NCI-H446 treated with DMSO at 0.1 percent for 48 hours (cell line): ENCODE results near the gene FOXP3.

ENCODE experiments used
- DNase-seq: peaks from one replicate; lab custom pipeline; 2025; lab: John Stamatoyannopoulos, UW

FOXP3 gene

DNA sequence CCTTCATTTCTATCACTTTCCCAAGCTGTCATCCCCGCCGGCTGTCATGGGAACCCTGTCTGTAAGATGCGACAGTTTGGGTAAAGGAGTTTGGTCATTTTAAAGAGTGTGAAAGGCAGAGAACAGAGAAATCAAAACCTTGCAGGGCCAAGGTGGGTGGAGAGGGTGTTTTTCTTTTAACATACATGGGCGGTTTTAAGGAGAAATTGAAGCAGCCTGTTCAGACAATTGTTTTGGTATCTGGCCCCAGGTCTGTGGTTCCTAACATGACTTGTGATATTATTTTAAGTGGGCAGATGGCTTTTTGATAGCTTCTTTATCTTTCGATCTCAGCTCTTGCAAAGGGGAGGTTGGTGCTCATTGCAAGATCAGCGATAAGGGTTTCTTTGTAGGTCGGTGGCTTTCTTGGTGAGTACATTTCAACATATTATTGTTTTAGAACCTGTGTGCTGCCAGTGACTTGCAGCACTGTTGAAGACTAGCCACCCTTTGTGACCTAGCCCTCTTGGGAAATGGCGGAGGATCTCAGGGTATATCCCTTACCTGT, 8.7 kb upstream of the FOXP3 start:
- no peak for DNase-seq

- no peak for DNase-seq
These were observed 7.9 kb upstream of the FOXP3 start for GRCh38 chrX:49272421-49272820.

DNA sequence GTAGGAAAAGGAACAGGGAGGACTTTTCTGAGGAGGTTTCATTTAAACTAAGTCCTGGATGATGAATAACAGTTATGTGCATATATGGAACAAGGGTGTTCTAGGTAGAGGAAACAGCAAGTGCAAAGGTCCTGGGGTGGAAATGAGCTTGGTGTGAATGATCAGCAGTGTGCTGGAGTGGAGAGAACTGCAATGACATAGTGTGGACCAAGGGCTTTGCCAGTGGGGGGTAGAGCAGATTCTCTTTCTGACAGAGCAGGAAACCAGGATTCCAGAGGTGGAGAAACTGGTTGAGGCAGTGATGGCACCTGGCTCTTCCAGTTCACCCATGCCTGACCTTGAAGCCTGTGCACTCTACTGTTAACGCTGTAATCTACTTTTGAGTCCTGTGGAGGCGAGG, 6.8 kb upstream of the FOXP3 start:
- no peak for DNase-seq

GRCh38 chrX:49270249-49270921, 5.9 kb upstream of the FOXP3 start:
- DNase-seq: no peak

GRCh38 chrX:49269767-49270248, 5.3 kb upstream of the FOXP3 start, which contains the start of gene PPP1R3F:
Gene PPP1R3F (plus strand): TSS chrX:49269793. CDS start chrX:49269870, 77 bp downstream.
- no peak for DNase-seq

DNA sequence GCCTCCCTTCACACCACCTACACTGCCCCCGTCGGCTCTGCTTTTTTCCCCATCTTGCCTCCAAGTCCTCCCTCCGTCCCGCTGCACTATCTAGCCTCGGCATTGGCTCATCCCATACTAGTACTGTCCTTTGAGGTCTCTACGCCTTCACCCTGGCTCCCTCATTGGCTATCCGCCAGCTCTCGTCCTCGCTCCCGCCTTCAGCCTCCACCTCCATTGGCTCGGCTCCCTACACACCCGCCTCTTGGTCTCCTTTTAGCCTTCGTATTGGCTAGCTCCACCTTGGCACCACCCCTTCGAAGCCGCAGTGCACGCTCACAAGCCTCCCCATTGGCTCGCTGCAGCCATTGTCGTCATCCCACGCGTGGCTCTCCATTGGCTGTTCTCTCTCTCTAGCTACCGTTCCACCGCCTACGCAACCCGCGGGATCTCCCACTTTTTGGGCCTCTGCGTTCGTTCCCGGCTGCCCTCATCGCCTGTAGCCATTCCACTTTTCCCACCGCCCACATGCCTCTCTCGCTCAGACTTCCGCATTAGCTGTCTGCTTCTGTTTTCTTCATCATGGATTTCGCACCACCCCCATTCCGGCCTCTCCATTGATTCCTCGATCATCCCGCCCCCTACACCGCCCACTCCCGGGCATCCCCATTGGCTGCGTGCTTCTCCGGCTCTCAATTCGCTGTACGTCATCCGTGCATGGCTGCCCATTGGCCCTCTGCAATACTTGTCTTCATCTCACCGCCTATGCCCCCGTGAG, 4.7 kb upstream of the FOXP3 start:
- DNase-seq: peak; percentile 96

DNA sequence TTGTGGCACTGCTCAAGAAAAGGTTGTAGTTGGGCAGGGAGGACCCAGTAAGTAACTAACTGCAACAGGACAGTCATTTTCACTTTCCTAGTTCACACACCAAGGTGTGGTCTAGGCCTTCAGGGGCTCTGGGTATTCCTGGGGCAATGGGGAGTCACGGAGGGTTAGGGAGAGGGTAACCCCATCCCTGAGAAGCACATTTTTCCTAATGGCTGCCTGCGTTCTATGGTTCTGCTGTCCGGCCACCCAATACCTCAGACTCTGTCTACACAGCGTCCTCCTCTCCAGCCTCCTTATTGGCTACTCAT, 4.1 kb upstream of the FOXP3 start:
- no peak for DNase-seq

DNA sequence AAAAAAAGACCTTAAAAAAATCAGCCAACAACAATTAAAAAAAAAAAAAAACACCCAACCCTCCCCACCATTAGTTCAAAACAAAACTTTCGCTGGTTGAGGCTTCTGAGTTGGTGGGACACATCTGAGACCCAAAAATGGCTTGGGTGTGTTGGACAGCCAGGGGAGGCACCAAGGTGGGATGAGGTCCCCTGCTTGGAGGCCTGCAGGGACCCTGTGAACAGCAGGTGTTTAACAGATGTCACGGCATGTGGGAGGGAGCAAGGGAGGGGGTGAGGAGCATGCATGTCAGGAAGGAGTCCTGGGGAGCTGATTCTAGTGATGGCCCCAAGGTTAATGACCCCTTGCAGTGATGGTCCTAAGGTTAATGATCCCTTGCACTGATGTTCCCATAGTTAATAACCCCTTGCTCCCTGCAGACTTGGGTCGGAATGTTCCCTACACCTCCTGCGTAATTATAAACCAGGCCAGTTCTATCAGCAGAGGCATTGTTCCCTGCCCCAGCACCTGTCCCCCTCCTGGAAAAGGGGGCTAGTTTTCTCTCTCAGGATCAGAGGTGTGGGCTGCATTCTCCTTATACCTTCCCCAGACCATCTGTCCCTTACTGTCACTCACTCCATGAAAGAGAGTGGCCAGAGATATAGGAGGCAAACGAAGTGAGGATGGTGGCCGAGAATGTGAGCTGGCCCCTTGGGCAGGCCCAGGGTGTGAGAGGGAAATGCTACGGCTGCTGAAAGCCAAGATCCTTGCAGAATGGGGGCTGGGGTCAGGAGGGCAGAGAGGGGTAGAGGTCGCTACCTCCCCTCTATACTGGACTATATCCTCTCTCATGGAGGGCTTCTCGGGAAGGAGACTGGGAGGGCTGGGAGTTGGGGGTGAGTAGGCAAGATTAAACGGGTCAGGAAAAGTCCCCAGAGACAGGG, 2.3 kb upstream of the FOXP3 start:
- no peak for DNase-seq

DNA sequence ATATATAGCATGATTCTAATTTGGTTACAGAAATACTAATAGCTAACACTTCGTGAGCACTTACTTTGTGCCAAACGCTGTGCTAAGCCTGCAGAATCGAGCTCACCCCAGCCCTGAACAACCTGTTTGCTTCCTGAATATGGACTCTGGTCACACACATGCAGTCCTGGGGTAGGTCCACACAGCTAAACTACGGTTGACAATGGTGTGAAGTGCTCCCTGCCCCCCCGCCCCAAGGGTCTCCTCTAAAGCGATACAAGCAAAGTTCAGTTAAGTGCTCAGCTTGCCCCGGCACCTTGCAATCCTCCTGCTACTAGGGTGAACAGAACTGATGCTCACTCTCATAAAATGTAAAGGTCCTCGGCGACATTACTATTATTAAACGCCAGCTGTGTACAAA, 879 bp downstream of the FOXP3 start:
- DNase-seq: no peak

- no peak for DNase-seq
These were observed 1.9 kb downstream of the FOXP3 start for GRCh38 chrX:49262603-49263002.

DNA sequence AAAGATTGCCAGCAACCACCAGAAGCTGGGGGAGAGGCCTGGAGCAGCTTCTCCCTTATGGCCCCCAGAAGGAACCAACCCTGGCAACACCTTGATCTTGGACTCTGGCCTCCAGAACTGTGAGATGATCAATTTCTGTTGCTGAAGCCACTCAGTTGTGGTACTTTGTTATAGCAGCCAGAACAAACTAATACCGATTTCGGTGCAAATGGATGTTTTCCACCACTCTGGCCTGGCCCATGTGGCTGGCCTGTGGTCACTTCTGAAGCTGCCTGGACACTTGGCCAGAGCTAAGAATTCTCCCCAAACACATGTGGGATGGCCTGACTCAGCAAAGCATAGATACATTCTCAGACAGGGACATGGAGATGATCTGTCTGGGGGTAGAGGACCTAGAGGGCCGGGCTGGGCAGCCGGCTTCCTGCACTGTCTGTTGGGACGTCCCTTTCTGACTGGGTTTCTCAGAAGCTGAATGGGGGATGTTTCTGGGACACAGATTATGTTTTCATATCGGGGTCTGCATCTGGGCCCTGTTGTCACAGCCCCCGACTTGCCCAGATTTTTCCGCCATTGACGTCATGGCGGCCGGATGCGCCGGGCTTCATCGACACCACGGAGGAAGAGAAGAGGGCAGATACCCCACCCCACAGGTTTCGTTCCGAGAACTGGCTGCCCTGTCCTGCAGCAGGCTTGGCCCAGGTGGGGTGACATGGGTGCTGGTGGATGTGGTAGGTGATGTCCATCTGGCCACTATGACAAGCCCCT, 4.1 kb downstream of the FOXP3 start:
- no peak for DNase-seq

- DNase-seq: no peak
These were observed 5.8 kb downstream of the FOXP3 start for GRCh38 chrX:49258749-49259124.

DNA sequence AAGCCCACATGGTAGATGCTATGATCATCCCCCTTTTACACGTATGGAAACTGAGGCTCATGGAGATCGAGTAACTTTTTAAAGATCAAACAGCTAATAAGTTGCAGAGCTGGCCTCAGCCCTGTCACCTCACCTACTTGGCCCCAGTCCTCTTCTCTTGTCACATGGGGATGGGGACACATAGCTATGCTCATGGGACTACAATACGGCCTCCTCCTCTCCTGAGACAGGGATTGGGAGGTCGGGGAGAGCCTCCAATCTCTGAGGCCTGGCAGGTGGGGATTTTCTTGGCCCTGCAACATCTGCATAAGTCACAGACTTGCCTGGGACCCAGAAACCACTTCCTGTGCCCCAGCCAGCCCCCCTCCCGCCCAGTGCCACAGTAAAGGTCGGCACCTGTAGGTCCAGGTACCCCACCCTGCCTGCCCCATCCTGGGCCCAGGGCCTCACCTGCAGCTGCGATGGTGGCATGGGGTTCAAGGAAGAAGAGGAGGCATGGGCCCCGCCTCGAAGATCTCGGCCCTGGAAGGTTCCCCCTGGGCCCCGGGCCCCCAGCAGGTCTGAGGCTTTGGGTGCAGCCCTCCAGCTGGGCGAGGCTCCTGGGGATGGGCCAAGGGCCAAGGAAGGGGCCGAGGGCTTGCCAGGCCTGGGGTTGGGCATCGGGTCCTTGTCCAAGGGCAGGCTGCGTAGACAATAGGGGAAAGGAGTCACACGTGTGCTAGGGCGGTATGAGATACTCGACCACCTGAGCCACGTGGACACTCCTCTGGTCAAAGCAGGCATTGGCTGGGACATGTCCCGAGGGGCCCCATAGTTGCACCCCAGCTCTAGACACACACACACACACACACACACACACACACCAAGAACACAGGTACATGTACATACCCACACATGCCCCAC, 6.4 kb downstream of the FOXP3 start:
- DNase-seq: no peak

DNA sequence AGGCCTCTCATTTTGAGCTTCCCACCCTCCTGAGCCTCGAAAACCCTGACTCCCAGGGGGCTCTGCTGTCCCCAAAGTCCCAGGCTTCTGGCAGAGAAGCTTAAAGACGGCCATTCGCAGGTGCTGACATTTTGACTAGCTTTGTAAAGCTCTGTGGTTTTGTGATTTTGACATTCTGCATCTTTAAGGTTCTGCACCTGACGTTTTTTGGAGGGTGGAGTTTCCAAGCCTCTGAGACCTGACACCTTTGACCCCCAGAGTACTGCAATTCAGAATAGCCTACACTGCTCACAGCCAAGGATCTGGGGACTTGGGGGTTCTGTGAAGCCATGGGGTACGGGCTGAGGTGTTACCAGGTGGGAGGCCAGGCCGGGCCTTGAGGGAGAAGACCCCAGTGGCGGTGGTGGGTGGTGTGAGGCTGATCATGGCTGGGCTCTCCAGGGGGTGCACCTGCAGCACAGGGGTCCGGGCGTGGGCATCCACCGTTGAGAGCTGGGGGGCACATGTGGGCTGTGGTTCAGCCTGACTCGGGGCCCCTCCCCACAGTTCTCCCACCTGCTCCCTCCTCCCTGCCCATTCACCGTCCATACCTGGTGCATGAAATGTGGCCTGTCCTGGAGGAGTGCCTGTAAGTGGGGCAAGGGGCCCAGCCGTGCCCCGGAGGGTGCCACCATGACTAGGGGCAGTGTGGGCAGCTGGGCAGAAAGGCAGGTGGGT, 7.3 kb downstream of the FOXP3 start:
- DNase-seq: no peak

DNA sequence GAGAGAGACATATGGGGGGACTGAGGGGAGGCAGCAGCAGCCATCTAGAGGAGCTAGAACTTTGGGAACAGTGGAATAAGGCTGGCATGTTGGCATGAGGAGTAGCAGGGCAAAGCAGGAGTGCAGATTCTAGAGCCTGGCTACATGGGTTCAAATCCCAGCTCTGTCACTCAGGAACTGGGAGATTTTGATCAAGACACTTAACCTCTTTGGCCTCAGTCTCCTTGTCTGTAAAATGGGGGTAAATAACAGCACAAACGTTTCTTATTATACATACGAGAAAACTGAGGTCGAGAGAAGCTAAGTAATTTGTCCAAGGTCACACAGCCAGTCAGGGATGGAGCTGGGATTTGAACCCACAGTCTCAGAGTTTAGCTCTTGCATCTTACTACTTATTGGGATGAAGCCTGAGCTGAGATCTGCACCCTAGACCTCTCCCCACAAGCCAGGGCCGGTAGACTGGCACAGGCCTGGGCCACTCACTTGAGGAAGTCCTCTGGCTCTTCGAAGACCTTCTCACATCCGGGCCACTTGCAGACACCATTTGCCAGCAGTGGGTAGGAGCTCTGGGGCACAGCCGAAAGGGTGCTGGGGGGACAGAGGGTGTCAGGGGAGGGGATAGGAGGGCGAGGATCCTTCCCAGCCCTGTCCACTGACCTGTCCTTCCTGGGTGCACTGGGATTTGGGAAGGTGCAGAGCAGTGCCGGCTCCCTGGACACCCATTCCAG, 8.1 kb downstream of the FOXP3 start:
- DNase-seq: no peak

- no peak for DNase-seq
These were observed 9.9 kb downstream of the FOXP3 start for GRCh38 chrX:49254639-49255038.

DNA sequence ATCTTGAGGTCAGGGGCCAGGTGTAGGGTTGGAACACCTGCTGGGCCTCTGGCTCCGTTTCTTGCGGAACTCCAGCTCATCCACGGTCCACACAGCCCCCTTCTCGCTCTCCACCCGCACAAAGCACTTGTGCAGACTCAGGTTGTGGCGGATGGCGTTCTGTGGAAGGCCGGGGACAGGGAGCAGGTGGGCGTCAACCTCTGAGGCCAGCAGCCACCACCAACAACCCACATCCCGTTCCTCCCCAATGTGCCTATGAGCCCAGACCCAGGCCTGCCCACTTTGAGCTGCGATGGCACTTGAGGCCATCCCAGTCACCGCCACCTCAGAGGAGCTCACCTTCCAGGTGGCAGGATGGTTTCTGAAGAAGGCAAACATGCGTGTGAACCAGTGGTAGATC, 13.2 kb downstream of the FOXP3 start:
- DNase-seq: no peak

DNA sequence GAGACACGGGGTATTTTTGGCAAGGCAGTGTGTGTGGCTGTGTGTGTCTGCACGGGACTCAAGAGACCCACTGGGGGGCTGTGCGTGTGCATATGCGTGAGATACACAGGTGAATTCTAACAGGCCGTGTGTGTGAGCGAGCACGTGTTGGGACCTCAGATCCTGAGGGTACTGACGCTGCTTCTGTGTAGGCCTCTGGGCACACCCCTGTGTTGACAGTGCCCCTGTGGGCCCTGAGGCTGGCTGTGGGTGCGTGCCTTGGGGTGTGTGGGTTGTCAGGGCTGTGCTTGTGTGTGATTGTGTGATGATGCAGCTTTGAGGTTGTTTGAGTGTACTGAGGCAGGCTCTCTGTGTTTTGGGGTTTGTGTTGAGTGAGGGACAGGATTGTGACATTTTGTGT, 13.9 kb downstream of the FOXP3 start:
- DNase-seq: no peak

DNA sequence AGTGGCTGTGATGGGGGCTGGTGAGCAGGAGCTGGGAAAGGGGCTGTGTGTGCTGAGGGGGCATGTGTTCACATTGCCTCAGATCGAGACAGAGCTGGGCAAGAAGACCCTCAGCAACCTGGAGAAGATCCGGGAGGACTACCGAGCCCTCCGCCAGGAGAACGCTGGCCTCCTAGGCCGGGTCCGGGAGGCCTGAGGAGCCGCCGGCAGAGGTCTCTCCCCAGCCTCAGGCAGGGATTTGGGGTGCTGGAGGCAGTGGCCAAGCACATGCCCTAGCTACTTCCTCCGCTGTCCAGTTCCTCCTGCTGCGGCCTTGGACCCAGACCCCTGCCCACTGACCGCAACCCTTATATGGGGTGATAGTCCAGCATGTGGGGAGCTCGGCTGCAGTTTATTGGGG, 14.4 kb downstream of the FOXP3 start:
- DNase-seq: no peak
